OCI-M2 (cell line): ENCODE measurements around the gene SYCP2.

Experiments used
- DNase-seq: peaks from one replicate; lab custom pipeline; 2025; ENCODE audit not compliant: unreplicated experiment; lab: John Stamatoyannopoulos, UW

Gene SYCP2

DNA sequence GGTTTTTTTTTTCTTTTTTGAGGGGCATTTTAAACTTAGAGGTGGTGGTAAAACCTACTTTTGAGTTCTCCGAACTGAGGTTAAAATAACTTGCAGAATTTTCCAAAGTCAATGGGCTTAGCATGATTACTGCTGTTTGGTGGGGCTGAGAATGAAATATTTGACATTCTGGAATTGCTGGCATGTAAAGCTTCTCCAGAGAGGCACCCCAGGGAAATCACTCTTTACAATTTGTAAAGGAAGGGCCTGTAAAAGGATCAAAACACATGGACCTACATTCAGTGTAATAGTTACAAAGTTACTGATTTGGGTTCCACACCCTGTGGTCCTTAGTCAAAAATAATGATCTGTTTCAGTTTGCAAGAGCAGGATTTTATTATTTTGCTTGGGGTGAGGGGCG is 12.3 kb upstream of the SYCP2 start:
- no peak for DNase-seq

DNA sequence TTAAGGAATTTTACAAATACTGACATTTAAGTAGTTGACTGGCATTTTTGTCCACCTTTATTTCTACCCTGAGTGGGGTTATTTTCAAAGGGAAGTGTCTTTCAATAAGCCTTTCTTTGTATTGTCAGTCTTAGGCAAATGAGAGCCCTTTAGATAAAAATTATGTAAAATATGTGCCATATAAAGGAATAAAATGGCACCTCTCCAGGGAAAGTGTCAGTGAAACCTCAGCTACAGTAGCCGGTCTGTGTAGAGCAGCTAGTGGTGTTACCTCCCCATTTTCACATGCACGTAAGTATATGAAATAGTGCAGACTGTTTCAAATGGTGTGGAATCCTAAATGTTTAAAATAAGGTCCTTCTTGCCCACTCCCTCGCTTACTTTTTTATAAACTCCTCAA is 11.7 kb upstream of the SYCP2 start:
- DNase-seq, result no peak

DNA sequence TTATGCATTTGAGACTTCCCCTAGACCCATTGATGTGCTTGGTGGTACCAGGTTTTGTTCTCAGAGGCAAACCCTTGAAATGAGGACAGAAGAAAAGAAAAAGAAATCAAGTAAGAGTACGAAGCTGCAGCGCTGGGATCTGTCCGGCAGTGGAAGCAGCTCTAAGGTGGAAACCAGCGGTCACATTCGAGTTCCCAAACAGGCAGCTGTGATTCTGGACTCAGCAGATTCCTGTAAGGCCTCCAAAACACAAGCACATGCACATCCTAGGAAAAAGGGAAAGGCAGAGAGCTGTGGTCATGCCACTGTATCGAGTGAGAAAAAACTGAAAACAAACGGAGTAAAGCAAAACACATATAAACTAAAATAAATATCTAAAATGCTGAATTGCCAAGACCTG is 11.3 kb upstream of the SYCP2 start:
- no peak for DNase-seq

DNA sequence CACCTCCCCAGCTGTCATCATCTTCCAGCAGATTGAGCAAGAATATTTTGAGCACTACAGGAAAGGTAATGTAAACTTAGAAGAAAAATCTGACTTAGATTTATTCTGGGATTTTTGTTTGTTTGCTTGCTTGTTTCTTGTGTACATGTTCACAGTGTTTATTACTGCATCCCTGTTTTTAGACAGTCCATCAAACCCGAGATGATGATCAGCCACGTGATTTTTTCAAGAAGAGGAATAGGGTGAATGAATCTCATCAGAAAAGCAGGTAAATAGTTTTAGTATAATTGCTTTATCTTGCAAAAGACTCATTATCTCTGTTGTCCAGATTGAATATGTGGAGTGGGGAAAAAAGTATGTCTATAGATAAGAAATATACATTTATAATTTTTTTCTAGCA is 8.8 kb upstream of the SYCP2 start:
- no peak for DNase-seq

DNA sequence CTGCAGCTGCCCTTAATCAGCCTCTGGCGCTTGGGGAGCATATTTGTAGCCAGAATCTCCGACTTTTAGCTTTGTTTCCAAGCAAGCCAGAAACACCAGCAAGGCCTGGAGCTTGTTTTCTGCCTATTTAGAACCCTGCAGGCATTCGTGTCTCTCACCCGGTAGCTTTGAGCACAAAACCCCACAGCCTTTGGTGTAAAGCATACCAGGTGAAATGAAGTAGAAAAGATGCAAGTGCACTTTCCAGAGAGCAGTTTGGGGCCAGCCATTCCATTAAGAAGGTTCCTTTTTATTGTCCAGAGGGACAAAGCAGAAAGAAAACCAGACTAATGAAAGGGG is 7.5 kb upstream of the SYCP2 start:
- DNase-seq, result no peak

DNA sequence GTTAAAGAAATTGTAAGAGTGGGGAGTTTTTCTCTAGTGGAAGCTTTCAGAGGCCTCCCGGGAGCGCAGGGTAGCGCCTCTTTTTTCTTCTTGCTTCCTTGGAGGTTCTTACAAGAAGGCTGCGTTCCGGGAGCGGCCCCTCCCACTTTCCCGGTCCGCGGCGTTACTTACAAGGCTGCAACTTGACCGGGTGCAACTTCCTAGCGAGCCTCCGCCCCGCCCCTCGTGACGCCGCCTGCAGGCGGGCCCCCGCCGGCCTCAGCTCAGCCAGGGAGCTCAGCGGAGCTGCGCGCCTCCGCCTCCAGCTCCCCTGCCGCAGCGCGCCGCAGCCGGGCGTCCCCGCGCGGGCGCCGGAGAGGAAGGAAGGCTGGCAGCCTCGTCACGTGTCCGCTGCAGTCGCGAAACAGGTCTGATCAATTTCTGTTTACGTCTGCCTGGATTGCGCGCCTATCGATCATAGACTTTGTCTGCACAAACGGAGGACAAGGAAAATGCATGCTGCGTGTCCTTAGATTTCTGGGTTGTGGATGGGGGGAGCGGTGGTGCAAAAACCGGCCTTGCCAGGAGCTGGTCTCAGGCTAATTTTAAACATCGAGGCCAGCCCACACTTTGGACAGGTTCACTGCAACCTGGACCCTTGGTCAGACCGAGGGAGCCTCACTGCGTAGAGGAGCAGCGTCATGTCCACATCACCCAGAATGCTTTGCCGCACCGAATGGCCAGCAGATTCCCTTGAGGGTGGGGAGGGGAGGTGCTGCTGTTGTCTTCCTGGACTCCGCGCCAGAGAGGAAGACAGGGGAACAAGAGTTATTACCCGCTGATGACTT is 6.9 kb upstream of the SYCP2 start, which contains the start of the genes FAM217B and PPP1R3D:
FAM217B (plus strand) TSS at position 261 of the 827 bp plus-strand sequence. CDS start 3,555 bp downstream, outside the sequence.
PPP1R3D (minus strand) TSS at position 177 of the 827 bp plus-strand sequence. CDS start 374 bp downstream, outside the sequence.
- DNase-seq, result peak; percentile 81

DNA sequence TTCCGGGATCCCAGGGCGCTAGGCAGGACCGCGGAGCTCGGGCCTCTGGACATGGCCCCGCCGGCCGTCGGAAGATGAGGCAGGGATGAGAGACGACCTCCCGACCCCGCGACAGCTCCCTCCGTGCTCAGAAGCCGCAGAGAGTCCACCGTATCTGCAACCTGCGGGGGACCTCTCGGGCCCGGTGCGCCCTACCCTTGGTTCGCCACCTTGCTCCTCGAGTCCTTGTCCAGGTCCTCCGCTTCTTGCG is 6.4 kb upstream of the SYCP2 start:
- DNase-seq, result no peak

DNA sequence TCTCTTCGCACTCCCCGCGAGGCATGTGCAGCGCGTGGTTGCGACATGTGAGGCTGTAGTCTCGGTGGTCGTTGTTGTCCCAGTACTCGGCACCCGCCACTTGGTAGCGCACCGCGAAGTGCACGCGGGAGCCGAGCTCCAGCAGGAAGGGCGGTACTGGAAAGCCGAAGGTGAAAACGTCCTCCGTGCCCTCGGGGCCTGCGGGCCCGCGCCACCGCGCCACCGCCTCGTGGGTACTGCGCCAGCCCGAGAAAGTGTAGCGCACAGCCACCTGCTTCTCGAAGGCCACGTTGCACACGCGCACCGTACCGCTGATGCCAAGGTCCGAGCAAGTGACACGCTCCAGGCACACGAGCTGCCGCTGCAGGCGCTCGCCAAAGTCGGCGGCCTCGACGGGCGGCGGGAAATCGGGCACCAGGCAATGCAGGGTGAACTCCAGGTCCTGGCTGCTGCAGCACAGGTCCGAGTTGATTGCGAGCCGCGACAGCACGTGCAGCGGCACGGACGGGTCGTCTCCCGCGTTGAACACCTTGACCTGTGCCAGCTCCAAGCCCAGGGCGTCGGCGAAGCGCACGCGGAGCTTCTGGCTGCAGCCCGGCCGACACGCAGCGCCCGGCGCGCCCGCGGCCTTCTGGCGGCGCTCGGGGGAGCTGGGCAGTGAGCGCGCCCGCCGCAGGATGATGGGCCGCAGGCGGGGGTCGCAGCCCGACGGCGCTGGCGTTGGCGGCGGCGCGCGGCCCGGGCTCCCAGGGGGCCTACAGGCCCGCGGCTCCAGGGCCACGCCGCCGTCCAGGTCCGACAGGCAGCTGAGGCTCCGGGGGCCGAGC is 5.8 kb upstream of the SYCP2 start:
- no peak for DNase-seq

DNA sequence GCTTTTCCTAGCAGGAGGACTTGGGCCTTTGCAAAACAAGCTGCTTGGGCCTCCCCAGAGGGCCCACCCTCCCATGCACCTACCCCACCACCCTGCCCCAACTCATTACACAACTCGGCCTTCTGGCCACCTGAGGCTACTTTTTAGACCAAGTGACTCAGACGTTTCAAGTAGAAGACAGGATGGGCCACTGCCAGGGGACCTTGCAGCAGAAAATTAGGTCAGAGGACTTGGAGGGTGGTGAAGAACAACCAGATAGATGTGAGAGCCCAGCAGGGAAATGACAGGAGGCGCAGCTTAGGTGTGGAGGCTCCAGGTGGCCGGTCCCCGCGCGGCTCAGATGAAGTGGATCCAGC is 5.2 kb upstream of the SYCP2 start:
- no peak for DNase-seq

DNA sequence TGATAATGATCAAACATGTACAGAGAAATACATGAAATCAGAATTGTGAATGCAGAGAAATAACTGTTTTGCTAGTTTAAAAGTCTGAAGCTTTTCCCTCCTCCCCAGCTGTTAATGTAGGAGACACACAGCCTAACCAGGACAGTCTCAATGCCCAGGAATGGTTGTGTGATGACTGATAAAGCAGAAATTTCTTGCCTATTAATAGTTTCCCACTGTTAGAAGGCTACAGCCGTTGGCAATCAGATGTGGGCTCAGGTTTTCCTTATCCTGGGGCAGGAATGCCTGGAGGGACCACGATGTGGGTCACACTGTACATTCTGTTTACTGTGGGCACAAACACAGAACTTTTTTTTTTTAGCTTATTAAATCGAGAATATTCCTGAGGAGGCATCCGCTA is 4.8 kb upstream of the SYCP2 start:
- DNase-seq, result no peak

DNA sequence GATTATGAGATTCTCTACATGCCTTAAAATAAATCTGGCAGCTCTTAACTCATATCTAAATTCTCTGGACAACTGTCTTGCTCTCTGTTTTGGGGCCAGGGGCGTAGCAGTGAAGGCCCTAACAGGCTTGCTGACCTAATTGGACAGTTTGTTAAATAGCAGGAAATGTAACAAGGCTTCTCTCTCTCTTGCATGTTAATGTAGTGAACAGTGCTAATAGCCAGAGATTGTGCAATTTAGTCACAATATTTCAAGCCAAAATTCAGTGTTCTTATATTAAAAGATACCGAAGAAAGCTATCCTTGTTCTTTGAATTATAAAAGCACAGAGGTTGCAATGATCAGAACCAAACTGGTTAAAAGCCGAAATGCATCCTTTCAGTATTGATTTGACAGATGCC is 3.7 kb upstream of the SYCP2 start:
- no peak for DNase-seq

DNA sequence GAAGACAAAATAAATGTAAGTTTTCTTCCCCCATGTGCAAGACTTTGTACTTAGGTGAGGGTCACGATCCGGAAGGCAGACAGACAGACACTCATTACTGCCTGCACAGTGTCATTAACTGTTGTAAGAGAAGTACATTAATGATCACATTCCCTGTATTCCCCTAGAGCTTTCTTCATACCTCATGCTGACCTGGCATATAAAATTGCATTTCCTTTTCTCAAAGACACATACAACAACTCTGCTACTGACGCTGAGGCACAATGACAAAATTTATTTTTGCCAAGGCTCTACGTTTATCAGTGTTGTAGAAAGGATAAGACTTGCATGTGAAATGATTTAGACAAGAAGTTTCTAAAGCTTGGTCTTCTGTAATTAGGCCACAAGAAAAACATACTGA is 3.0 kb upstream of the SYCP2 start:
- DNase-seq, result no peak

DNA sequence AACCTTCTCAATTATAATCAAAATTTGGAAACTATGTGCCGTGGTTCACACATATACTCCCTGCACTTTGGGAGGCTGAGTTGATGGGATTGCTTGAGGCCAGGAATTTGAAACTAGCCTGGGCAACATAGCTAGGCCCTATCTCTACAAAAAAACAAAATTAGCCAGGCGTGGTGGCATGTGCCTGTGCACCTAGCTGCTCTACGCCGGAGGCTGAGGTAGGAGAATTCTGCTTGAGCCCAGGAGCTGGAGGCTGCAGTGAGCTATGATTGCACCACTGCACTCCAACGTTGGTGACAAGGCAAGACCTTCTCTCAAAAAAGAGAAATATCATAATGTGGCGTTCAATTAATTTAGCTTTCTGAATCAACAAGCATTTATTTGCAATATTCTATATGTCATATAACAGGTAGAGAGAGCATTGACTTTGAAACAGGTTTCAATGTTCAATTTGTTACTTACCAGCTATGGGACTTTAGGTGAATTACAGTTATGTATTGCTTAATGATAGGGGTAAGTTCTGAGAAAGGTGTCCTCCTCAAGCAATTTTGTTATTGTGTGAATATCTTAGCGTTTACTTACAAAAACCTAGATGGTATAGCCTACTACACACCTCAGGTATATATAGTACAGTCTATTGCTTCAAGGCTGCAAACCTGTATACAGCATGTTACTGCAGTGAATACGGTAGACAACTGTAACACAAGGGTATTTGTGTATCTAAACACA is 2.2 kb upstream of the SYCP2 start:
- no peak for DNase-seq

DNA sequence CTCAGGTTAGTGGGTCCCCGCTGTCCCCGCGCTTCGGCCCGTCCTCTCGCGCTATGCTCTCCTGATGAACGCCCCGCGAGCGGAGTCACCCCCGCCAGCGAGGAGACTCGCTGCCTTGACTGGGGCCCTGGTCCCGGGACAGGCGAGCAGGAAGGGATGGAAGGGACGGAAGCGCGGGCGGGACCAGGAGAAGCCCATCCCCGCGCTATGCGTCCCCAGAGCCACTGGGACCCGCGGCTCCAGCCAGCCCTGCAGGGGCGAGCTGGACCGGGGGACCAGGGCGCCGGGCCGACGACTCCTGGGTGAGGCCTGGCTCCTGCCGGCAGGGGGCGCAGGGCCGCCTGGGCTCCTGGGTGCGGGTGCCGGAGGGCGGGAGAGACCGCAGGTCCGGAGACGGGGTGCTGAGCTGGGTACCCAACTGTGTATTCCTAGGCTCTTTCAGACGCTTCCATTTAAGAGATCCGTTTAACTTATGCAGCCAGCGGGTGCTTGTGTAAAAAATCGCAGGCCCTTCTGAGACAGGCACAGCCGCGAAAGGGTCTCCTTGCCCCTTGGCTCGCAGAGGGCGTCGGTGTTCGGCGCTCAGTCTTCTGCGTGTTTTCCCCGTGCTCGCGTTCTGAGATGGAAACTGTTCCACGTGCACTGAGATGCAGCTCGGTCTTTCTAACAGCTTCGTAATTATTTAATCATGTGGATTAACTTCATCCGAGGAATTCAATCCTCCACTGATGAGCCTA is 580 bp upstream of the SYCP2 start:
- peak; percentile 63 for DNase-seq

DNA sequence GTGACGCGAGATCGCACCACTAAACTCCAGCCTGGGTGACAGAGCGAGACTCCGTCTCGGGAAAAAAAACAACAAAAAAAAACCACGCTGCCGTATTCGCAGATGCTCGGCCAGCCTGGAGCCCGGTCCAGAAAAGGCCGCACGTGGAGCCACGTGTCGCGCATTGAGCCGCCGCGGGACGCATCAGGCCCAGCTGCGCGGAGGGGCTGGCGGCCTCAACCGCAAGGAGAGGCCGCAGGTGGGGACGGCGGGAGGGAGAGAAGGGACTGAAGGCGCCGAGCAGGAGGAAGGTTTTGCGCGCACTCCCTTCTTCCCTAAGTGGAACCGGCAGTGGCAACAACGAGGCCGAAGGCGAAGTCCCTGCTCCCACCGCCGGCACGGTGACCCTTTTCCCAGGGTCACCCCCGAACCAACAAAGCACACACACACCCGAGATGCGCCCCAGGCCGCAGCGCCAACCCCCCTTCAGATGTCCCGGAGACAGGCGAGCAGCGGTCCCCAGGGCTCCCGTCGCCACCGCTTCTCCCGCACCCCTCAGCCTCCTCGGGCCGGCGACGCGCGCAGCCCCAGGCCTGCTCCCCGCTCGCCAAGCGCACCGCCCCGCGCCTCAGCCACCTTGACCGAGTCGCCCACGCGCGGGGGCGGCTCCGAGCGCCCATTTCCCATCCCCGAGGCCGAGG is 681 bp downstream of the SYCP2 start:
- no peak for DNase-seq

DNA sequence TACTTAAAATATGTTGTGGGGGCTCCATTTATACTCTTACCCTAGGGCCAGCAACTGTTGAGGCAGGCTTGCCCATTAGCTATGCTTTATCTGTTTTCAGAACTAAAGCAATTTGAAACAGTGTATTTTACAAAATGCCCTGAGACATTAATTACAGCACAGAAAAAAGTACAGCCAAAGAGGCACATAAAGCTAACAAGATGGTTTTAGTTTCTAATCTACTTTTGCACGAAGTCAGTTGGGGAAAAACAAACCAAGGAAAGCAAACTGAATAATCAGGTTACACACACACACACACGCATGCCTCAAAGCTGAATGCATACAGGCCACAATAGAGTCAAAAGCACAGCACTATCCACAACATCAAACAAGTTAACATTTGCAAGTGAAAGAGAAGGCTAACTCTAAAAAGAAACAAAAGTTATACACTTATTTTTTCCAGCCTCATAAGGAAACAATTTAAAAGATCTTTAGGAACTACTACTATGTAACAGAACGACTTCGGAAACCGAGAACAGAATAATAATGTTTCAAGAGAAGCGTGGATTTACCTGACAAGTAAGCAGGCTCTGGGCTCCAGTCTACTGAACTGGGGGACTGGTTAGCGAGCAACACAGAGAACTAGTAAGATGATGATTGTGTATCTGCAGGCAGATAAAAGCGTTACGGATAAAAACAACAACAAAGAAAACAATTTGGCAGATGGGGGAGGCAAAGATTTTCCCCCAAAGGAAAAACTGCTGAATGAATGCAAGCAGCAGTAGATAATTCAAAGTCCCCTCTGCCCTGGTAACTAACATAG is 1.7 kb downstream of the SYCP2 start:
- DNase-seq, result no peak

DNA sequence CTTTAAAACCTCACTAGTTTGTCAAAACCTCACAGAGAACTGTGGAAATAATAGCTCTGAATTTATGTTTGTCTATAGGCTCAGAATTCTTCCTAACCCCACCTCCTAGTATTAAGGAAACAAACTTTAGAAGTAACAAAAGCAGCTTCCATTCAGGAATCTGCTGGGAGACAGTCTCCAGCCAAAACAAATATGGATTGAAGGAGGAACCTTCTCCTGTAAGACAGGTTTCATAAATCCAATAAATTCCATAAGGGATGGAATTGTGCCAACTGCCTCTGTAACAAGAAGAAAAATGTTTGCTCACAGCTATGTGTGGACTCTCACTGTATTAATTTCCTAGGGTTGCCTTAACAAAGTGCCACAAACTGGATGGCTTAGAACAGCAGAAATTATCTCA is 7.5 kb downstream of the SYCP2 start:
- no peak for DNase-seq

DNA sequence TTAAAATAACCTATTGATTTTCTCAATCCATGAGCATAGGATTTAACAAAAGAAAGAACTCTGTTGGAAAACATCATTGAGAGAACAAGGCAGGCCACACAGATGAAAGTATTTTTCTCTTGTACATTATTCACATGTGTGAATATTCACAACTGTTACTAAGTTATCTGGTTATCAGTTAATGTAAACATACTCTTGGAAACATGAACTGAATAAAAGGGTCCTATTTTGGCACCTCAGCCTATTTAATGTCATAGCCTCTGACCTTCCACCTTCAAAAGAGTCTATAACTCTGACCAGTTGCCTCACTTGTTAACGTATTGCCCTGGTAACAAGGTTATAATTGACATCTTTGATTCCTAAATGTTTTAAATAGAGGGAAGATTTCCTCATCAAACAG is 8.1 kb downstream of the SYCP2 start:
- no peak for DNase-seq

DNA sequence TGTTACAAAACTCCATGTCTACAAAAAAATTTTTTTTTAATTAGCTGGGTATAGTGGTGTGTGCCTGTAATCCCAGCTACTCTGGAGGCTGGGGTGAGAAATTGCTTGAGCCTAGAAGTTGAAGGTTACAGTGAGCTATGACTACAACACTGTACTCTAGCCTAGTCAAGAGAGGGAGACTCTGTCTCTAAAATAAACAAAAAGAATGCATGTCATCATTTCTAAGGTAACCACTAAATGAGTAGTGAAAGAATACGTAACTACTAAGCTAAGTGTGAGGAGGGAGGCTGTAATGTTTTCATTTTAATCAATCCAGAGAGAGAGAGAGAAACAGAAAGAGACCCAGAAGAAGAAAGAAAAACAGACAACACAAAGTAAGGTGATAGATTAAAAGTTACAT is 9.9 kb downstream of the SYCP2 start:
- DNase-seq, result no peak

DNA sequence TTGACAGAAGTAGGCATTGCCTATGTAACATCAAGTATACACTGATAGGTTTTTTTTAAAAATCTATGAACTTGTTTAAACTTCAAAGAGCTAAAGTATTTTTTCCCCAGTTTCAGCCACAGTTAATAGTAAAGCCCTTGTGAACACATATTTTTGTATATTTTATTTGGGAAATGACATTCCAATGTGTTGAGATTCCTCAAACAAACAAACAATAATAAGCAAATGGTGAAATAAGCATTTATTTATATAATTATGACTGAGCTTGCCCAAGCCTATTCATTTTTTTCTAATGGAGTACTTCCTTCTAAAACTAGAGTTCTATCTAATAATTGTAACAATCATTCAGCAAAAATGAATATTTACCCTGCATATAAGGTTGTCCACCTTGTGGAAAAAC is 12.5 kb downstream of the SYCP2 start:
- DNase-seq, result no peak
